Activated CD8-positive, alpha-beta memory T cell treated with anti-CD3 and anti-CD28 coated beads for 24 hours (primary cell): Measurements from ENCODE around the gene SLAMF7.
"Not testable (repeated sequence)": the region's sequence is repeated elsewhere in the genome, so short reads cannot be mapped to it uniquely, and the experiment has no call there.

Experiments
- DNase-seq: peaks from one replicate; pipeline ENCODE4 v3.0.0-alpha.2; 2020

The SLAMF7 gene

DNA sequence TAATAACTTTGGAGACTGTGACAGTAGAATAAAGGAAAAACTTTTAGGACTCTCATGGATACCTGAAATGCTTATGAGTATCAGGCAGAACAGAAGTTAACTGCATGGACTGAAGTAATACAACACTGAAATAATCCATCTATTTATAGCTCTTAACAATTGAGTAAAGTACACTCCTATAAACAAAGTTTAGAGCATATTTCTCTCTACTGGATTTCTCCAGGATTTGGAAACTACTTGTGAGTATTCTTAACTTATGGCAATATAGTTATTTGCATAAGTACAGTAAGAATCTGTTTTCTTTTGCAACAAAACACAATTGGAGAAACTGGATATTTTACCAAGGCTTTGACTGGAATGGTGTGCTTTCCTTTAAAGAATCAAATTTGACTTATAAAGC lies 17.6 kb upstream of the SLAMF7 start:
- no peak for DNase-seq

DNA sequence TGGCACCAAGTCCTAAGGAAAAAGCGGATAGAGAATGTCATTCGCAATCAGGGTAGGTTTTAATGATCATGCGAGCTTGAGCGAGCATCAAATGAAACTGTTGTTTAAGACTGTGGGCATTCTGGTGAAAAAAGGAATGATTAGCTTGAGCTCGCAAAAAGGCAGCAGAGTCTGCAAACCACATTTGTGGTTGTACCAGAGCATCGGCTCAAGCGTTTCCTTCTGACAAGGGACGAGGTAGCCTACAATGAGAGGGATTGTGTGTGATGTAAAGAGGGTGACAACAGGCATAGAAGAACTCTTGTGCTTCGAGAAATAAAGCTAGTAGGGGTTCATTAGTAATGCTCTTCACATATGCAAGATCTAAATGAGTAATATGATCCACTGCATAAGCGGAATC lies 16.3 kb upstream of the SLAMF7 start:
- no peak for DNase-seq

DNA sequence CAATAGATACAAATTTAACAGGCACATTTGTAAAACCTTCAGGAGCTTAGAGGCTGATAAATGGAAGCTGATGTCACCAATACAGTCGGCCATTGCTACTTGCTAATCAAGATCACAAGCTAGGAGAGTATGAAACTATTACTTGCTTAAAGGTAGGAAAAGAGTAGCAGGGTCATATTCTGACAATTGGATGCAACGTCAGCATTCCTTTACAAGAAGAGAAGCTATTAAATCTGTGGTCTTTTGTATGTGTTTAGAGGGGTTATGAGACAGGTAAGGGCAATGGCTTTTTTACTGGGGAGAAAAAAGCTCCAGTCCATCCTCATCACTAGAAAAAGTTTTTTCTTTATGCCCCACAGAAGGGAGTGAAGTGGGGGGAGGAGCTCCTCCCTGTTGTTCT lies 15.7 kb upstream of the SLAMF7 start:
- no peak for DNase-seq

DNA sequence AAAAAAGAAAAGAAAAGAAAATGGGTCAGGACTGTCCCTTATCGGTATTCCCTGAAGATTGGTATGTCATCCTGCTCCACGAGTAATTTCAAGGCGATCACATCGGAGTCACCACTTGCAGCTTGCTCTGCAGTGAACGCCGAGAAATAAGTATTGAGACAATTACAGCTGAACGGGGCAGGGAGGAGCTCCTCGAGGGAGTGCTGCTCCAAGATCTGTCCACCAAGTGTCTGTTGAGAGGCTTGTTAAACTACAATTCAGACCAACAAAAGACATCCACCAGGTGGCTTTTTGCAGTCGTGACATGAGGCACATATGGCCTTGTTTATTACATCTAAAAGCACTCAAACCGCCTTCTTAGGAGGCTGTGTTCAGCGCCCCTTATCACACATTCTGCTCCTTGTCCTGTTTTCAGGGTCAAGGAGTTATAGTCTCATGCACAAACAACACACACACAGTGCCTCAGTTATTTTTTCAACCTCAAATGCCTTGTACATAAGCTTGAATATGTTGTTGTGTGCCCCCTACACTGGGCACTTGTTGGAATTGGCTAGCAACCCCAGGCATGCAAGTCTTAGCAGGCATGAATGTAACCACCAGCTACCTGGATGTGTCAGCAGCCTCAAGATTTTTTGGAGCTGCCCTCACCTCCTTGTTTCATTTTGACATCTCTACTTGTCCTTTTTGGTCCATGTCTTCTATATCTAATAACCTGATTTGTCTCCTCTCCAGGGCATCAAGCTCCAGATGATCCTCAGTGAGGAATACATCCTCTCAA lies 14.4 kb upstream of the SLAMF7 start:
- DNase-seq = no peak

DNA sequence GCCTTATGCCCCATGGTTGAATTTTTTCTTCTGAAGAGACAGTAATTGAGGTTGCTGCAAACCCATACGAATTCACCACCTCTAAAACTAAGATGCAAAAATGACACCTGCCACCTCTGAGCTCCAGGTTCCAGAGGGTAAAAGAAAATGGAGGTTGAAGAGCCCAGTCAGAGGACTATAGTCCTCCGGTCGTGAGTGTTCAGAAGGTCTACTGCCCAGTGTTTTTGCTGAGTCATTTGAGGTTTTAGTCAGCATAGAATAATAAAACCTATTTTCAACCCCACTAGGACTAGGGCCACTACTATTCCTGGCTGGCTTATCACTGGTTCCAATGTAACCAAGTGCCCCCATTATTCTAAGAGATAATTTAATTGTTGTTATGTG lies 12.9 kb upstream of the SLAMF7 start:
- no peak for DNase-seq

DNA sequence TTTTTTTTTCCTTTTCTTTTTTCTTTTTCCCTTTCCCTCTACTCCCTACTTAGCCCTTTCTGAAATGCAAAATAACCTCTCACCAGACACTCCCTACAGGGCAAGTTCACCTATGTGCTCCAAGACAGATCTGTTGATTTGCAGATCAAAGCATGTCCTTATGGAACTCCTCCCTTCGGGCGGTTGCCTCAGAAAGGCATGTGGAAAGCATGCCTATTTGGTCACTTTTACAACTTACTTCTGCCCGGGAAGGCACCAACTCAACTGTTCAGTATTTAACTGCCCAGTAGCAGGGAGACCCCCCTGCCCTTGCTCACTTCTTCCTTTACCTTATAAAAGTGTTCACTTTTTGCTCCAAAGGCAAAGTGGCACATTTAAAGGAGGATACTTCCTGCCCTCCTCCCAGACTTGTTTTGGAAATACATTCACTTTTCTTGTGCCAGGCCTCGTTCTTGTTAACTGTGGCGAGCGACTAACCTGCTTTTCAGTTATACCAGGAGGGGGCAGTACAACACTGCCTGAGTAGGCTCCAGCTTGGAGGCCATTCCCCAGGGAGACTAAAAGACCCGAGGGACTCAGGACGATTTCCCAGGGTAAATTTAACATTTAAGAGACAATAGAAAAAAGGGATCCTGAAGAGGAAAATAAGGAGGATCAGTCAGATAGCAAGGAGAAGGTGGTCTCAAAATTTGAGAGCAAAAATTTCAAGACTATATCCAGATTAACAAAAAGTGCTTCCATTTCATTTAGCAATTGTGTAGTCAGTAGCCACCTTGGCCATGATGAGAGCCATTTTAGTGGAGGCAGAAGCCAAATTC lies 12.3 kb upstream of the SLAMF7 start:
- DNase-seq = no peak

DNA sequence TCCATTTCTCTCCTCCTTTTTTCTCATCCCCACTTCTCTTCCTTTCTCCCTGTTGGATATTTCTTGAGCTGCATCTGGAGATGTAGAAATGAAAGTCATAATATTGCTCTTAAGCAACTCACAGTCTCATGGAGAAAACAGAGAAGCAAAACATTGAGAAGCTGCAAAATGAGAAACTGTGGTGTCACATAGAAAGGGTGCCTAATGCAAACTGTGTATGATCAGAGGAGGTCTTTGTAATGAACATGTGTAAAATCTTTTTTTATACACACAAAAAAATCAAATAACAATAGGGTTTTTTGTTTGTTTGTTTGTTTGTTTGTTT lies 11.8 kb upstream of the SLAMF7 start:
- no peak for DNase-seq

DNA sequence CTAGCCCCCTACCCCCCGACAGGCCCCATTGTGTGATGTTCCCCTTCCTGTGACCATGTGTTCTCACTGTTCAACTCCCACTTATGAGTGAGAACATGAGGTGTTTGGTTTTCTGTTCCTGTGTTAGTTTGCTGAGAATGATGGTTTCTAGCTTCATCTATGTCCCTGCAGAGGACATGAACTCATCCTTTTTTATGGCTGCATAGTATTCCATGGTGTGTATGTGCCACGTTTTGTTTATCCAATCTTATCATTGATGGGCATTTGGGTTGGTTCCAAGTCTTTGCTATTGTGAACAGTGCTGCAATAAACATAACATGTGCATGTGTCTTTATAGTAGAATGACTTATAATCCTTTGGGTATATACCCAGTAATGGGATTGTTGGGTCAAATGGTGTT lies 7.5 kb upstream of the SLAMF7 start:
- not testable (repeated sequence) for DNase-seq

DNA sequence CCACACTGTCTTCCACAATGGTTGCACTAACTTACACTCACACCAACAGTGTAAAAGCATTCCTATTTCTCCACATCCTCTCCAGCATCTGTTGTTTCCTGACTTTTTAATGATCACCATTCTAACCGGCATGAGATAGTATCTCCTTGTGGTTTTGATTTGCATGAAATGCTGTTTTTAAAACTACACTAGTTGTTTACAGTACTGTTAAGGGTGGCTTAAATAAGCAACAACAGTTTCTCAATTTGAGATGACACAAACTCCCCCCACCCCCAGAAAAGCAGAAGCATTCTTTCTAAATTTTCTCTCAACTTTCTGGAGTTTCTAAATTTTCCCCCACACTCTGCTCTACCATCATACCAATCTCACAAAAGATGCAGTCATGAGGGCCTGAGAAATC lies 7.1 kb upstream of the SLAMF7 start:
- DNase-seq = no peak

DNA sequence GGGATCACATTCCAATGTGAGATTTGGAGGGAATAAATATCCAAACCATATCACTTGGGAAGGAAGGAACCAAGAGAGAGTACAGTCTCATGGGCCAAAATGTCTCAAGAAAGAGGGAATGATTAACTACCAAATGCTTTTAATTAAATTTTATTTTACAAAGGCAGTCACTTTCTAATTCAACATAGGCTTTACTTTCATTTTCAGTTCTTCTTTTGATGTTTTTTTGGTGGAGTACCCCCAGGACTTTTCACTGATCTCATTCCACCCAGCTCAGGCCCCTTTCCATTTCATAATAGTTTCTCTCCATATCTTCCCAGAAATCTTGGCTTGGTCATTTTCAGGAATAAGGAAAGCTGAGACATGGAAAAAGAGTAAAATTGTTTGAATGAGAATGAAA lies 5.1 kb upstream of the SLAMF7 start:
- no peak for DNase-seq

DNA sequence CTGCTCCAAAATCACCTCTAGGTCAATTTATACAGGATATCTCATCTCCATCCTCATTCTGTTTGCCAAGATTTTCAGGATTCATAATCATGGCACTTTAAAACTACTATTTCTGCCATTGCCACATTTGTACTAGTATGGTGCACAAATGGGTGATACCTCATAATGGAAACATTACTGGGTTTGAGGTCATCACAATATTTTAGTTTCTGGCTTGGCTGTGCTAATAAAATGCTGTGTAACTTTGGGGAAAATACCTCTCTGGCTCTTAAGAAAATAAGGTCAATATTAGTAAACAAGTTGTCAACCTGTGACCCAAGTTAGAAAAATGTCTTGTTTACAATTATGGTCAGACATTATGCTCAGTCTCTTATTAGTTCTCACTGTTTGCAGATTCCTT lies 4.7 kb upstream of the SLAMF7 start:
- DNase-seq = no peak

DNA sequence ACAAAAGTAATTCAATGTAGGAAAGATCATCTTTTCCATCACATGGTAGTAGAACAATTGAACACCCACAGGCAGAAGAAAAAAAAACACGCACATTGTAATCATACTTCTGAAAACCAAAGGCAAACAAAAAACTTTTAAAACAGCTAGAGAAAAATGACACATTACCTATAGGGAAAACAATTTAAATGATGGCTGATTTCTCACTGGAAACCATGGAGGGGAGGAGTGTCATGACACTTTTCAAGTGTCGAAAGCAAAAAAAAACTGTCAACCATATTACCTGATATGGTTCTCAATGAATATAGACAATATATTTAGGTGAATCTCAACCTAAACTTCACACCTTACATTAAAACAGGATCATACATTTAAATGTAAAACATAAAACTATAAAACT lies 776 bp upstream of the SLAMF7 start:
- no peak for DNase-seq

DNA sequence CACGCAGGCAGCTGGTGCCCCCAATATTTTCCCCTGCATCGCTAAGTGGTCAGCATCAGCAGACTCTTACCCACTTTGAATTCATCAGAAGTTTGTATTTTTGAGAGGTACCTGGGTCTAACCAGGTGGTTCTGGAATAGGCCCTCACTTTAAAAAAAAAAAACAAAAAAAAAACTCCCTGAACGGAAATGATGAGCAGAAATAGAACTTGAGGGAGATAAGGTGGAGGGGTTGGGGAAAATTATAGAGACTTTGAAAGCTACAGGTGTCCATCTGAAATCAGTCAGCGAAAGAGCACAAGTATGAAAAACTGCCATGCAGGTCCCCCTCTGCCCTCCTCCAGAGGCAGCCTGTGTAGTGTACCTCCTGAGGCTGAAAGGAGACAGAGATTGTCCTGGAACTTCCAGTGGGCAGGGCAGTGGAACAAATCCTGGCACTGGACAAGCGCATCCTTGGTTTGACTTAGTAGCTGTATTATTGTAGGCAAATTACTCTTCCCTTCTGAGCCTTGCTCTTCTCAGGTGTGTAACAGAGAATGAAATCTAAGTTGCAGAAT lies 1.2 kb downstream of the SLAMF7 start:
- no peak for DNase-seq

DNA sequence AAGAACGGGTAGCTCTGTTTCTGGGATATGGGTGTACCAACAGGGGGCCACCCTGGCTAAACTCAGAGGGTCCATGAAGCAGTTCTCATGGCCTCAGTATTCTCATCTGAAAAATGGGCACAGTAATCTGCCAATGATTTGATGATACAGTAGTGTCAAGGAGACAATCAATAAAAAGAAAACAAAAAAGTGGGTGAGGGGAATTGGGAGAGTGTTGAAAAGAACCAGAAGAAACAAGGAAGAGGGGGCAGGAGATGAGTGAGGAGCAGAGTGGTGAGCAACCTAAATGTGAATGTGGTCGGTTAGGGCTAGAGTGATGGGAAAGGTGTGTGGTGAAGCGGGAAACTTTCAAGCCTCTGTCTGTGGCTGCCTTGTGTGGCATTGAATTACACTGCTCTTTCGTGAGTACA lies 2.0 kb downstream of the SLAMF7 start:
- DNase-seq = no peak

DNA sequence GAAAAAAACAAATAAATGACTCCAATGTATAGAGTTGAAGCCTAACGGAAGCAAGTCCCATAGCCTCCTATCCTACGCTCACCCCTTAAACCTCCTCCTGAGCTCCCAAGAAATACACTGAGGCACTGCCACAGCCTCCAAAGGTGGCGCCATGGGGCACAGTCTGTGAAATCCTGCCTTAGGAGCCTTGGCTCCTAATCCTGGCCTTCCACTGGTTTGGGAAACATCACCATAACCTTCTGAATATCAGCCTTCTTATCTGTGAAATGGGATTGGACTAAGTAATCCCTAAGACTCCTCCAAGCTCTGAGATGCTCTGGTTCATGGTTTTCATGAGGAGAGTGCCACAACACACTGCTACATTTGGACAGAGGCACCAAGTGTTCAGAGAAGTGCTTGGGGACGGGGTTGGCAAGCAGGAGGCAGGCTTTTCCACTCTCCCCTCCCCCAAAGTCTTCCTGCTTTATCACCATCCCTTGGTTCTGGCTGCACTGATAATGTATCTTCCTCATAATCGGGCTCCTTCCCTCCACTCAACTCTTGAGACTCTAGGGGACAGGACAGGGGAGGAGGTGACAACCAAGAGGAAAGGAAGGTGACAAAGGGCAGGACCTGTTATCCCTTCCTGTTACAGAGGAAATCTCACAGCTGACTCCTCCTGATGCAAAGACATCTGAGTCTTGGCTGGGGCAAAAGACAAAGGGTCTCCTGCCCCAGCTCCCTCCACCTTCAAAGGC lies 2.7 kb downstream of the SLAMF7 start:
- no peak for DNase-seq

DNA sequence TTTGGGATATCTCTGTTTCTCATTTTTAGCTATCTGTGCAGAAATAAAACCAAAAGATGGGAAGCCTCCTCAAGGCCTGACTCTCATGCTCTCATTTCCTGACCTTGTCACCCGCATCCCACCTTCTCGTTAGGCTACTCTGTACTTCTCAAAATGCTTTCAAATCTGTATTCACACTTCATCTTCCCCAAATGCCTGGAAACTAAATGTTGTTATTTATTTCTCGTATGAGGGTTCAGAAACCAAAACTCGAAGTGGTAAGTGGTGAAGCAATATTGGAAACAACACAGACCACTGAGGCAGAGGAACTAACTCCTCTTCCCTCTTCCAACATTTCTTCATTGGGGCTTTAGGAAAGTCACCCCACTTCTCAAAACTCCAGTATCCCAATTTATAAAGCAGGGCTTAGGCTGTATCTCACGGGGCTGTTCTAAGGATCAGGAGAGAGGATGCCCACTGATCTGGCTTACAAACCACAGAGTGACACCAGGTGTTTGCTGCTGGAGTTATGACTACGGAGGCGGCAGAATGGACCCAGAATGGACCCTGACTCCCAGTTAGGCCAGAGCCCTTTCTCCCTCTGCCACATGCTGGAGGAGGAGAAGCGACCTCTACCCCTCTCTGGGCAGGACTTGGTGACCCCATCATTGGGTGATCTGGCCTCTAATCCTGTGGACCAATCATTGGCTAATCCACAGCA lies 3.5 kb downstream of the SLAMF7 start:
- DNase-seq = no peak

DNA sequence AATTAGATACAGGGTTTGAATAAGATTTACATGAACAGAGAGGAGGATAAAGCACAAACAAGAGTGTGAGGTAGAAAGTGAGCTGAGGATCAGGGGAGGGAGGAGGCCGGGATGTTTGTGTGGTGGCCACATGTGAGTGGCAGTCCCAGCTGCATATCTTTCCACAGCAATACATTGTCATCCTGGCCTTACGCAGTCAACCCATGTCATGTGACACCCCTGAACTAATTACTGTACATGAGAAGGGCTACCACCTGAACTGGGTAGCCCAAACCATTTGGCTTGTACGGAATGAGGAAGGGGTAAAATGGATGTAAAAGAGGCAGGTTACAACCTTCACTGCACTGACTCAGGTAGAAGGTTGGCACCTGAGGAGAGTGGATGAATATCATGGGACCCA lies 4.2 kb downstream of the SLAMF7 start:
- no peak for DNase-seq

DNA sequence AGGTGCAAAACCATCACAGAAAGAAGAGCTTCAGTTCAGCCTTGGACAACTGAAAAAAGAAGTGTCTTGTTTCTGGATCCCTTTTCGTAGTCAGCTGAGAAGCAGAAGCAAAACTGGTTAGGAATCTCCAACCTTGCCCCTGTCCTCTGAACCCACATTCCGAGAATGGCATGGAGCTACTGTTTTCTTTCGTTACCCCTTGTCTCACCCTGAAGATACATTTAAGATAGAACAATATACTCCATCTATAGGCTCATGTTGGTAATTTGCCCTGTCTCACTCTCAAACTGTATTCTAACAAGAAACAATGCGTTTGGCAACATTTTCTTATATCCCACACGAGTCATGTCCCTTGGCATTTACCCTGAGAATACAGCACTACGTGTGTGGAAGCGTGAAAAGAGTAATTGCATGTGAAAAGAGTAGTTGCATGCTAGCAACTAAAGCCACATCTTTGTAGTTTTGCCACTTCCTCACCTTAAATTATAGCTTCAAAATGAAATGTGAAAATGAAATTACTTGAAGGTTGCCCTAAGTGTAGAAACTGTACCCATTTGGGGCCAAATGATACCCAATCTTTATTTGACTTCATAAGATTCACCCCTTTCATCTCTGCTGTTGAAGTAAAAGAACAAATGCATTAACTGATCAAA lies 5.3 kb downstream of the SLAMF7 start:
- DNase-seq = no peak

DNA sequence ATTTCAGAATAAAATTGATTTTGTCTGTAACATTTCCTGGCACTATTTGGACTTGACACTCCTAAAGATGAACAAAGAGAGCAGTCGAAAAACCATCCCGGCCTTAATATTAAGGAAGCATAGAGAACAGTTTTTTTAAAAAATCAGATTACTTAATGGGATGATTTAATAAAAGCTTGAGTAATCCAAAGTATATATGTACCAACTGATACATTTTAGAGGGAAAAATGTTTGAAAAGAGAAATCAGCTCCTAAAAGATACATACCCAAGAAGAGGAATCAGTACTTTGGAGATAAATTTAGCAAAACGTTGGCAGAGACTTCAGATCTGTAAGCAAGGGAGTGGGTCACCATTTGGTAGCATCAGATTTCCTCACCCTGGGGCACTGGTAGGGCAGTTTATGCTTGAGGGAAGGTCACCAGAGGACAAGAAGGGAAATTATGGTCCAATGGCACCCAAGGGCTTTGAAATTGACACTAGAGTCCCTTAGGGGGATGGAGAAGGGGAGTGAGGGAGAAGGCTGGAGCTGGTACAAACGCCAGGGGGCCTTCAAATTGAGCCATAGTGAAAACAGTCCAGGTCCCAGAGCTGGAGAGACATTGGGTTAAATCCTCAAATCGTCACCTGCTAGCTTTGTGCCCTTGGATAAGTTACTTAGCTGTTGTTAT lies 5.9 kb downstream of the SLAMF7 start:
- no peak for DNase-seq

DNA sequence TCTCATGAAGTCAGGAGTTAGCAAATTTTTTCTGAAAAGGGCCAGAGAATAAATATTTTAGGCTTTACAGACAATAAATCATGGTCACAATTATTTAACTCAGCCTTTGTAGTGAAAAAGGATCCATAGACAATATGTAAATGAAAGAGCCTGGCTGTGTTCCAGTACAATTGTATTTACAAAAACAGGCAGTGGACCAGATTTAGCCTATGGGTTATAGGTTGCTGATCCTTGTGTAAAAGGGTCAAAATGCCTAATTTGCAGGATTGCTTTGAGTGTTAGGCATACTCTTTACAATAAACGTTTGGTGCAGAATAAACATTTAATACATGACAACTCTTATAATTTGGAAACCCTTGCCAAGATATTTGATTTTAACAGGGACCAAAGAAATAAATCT lies 6.5 kb downstream of the SLAMF7 start:
- no peak for DNase-seq

DNA sequence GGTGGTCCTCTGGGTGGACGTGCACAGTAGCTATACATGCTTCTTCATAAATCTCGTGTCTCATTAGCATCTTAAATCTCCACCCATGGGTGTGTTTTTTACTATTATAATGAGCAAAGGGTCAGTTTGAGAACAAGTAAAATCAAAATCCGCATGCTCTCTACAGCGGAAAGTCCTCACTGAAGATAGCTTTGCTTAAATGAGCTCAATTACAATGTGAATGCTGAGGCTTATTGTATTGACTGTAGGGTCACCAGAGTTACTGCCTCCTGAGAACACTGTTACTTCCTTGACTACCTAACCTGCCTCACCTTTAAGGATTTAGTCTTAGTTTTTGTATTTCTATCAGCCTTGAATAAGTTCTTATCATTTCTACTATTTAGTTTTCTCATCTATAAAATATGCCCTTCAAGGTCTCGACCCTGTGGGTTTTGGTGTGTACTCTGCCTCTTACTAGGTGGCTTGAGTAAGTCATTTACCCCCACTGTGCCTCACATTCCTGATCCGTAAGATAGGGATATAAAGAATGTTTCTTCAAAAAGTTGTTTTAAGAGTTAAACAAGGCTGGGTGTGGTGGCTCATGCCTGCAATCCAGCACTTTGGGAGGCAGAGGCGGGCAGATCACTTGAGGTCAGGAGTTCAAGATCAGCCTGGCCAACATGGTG lies 7.9 kb downstream of the SLAMF7 start:
- DNase-seq = no peak
